OCI-LY1 (cell line): ENCODE results near the gene FMNL3.
"Not testable (repeated sequence)": the region's sequence is repeated elsewhere in the genome, so short reads cannot be mapped to it uniquely, and the experiment has no call there.

Experiments used
- H2AFZ ChIP-seq: fragments of 200-600 bp; sonication (generic), shearing (Covaris generic); 2 replicates; pipeline ENCODE4 v1.6.0; 2014; ENCODE audit warnings: antibody characterized with exemption, mild to moderate bottlenecking, low read length
- H3F3A ChIP-seq: fragments of 200-600 bp; sonication (generic), shearing (Covaris generic); 2 replicates; pipeline ENCODE4 v1.6.0; 2014; ENCODE audit warnings: mild to moderate bottlenecking, antibody characterized with exemption, low read length, moderate library complexity; ENCODE audit not compliant: insufficient read depth
- H3K27ac ChIP-seq: fragments of 200-600 bp; sonication (generic); 2 replicates; pipeline ENCODE4 v1.5.1; 2014; ENCODE audit warnings: low read length, mixed run types, mild to moderate bottlenecking, low read depth; ENCODE audit not compliant: poor library complexity, severe bottlenecking
- H3K27me3 ChIP-seq: fragments of 200-600 bp; sonication (generic); 2 replicates; pipeline ENCODE4 v1.6.0; 2014; ENCODE audit warnings: antibody characterized with exemption, mild to moderate bottlenecking, low read length, moderate library complexity; ENCODE audit not compliant: insufficient read depth
- H3K36me3 ChIP-seq: fragments of 200-600 bp; sonication (generic); 2 replicates; pipeline ENCODE4 v1.6.1; 2014; ENCODE audit warnings: mild to moderate bottlenecking, antibody characterized with exemption, low read length, moderate library complexity, mixed read lengths; ENCODE audit not compliant: insufficient read depth
- H3K4me1 ChIP-seq: fragments of 200-600 bp; sonication (generic); 2 replicates; pipeline ENCODE4 v1.5.1; 2014; ENCODE audit warnings: mild to moderate bottlenecking, low read length, moderate library complexity; ENCODE audit not compliant: insufficient read depth, severe bottlenecking
- H3K4me2 ChIP-seq: fragments of 200-600 bp; sonication (generic), shearing (Covaris generic); 2 replicates; pipeline ENCODE4 v1.6.1; 2014; ENCODE audit warnings: low read length
- H3K4me3 ChIP-seq: fragments of 200-600 bp; sonication (generic); 2 replicates; pipeline ENCODE4 v1.5.1; 2014; ENCODE audit warnings: low read length, low read depth, mild to moderate bottlenecking, mixed read lengths; ENCODE audit not compliant: poor library complexity, severe bottlenecking
- H3K79me2 ChIP-seq: fragments of 200-600 bp; shearing (Covaris generic); 2 replicates; pipeline ENCODE4 v1.6.1; 2016; ENCODE audit warnings: mixed run types, low read length, mixed read lengths; ENCODE audit not compliant: insufficient read depth
- H3K9ac ChIP-seq: fragments of 200-600 bp; sonication (generic), shearing (Covaris generic); 2 replicates; pipeline ENCODE4 v1.6.1; 2014; ENCODE audit warnings: mild to moderate bottlenecking, low read length, mixed read lengths
- H3K9me2 ChIP-seq: fragments of 200-600 bp; sonication (generic), shearing (Covaris generic); 2 replicates; pipeline ENCODE4 v1.6.1; 2014; ENCODE audit warnings: low read depth, mild to moderate bottlenecking, low read length, mixed read lengths
- H3K9me3 ChIP-seq: fragments of 200-600 bp; shearing (Covaris generic); 2 replicates; pipeline ENCODE4 v1.6.1; 2014; ENCODE audit warnings: low read length, mixed read lengths
- H4K20me1 ChIP-seq: fragments of 200-600 bp; sonication (generic), shearing (Covaris generic); 2 replicates; pipeline ENCODE4 v1.6.0; 2016; ENCODE audit warnings: mild to moderate bottlenecking, low read length; ENCODE audit not compliant: insufficient read depth
- EZH2 ChIP-seq: fragments of 200-600 bp; sonication (generic), shearing (Covaris generic); IDR thresholded peaks from 2 replicates; pipeline ENCODE4 v1.8.0; 2017; ENCODE audit warnings: borderline replicate concordance, mixed run types, mild to moderate bottlenecking, antibody characterized with exemption, low read length, moderate library complexity, mixed read lengths
- TF ChIP-seq, protein P1 (sequence below): fragments of 200-600 bp; sonication (generic), shearing (Covaris generic); IDR thresholded peaks from 2 replicates; pipeline ENCODE4 v1.5.1; 2017; ENCODE audit warnings: mild to moderate bottlenecking, antibody characterized with exemption, low read length, moderate library complexity, mixed read lengths

Gene FMNL3

DNA sequence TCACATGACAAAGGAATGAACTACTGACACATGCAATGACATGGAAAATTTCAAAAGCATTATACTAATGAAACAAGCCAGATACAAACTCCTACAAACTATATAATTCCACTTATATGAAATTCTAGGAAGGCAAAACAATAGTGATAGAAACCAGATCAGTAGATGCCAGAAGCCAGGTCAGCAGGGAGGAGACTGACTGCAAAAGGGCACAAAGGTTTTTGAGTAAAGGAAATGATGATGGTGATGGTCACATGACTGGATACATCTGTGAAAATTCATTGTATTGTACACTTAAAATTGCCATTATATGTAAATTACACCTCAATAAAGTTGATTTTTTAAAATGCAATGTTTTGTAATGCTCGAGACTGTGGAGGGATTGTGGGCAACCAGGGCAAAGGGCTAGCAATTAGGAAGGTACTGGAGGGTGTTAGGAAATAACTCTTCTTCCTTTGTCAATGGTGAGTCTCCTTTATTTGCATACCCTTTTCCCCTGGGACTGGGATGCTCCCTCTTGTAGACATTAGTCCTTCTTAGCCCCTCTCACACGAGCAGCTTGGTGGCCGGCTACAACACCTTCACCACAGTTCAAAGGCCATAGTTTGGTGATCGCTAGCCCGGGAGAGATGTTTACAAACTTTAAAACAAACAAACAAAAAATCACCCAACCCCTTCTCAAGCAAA lies 90.5 kb downstream of the FMNL3 start:
- Histone ChIP-seq H3K27me3 (no peaks in the 10 kb centered on the region), H3F3A (no peaks in the 10 kb centered on the region), H3K4me2 (no peak overlapping the region), H3K79me2 (no peaks in the 10 kb centered on the region), H3K9me2 (no peaks in the 10 kb centered on the region), H3K9me3 (no peaks in the 10 kb centered on the region), H3K4me1 (peaks cover 3% of the 10 kb centered on the region), H3K27ac (no peak overlapping the region), H3K36me3 (no peaks in the 10 kb centered on the region), H3K4me3 (no peak overlapping the region), H3K9ac (no peak overlapping the region), H4K20me1 (no peaks in the 10 kb centered on the region), H2AFZ (no peak overlapping the region)
- no peak for TF ChIP-seq EZH2
- TF ChIP-seq, protein P1, sequence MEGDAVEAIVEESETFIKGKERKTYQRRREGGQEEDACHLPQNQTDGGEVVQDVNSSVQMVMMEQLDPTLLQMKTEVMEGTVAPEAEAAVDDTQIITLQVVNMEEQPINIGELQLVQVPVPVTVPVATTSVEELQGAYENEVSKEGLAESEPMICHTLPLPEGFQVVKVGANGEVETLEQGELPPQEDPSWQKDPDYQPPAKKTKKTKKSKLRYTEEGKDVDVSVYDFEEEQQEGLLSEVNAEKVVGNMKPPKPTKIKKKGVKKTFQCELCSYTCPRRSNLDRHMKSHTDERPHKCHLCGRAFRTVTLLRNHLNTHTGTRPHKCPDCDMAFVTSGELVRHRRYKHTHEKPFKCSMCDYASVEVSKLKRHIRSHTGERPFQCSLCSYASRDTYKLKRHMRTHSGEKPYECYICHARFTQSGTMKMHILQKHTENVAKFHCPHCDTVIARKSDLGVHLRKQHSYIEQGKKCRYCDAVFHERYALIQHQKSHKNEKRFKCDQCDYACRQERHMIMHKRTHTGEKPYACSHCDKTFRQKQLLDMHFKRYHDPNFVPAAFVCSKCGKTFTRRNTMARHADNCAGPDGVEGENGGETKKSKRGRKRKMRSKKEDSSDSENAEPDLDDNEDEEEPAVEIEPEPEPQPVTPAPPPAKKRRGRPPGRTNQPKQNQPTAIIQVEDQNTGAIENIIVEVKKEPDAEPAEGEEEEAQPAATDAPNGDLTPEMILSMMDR = no peak

DNA sequence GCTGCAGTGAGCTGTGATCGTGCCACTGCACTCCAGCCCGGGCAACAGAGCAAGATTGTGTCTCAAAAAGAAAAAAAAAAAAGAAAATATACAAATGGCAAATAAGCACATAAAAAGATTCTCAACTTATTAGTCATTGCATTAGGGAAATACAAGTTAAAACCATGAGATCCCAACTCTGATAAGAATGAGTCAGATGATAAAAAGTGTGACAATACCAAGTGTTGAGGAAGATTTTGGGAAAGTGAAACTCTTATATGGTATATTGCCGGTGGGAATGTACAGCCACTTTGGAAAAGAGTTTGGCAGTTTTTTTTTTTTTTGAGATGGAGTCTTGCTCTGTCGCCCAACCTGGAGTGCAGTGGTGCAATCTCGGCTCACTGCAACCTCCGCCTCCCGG lies 91.5 kb downstream of the FMNL3 start:
- no peaks in the 10 kb centered on the region for H3K9me2 ChIP-seq
- no peak overlapping the region for H3K27ac ChIP-seq
- TF ChIP-seq, protein P1 = no peak
- TF ChIP-seq EZH2 = no peak
- H3K79me2 ChIP-seq = no peaks in the 10 kb centered on the region
- no peaks in the 10 kb centered on the region for H3K27me3 ChIP-seq
- H3K9me3 ChIP-seq = no peaks in the 10 kb centered on the region
- no peaks in the 10 kb centered on the region for H3F3A ChIP-seq
- H3K4me1 ChIP-seq = no peaks in the 10 kb centered on the region
- H3K4me3 ChIP-seq = no peak overlapping the region
- H4K20me1 ChIP-seq = no peaks in the 10 kb centered on the region
- H2AFZ ChIP-seq = no peak overlapping the region
- H3K4me2 ChIP-seq = no peak overlapping the region
- no peak overlapping the region for H3K9ac ChIP-seq
- H3K36me3 ChIP-seq = no peaks in the 10 kb centered on the region

- Histone ChIP-seq H3K27me3 (no peaks in the 10 kb centered on the region), H3K4me2 (no peak overlapping the region), H3K36me3 (no peaks in the 10 kb centered on the region), H4K20me1 (no peaks in the 10 kb centered on the region), H2AFZ (no peak overlapping the region), H3K79me2 (no peaks in the 10 kb centered on the region), H3K4me3 (no peak overlapping the region), H3F3A (no peaks in the 10 kb centered on the region), H3K9me2 (no peaks in the 10 kb centered on the region), H3K9me3 (no peaks in the 10 kb centered on the region), H3K4me1 (no peaks in the 10 kb centered on the region), H3K9ac (no peak overlapping the region), H3K27ac (no peak overlapping the region)
- TF ChIP-seq EZH2 = no peak
- TF ChIP-seq, protein P1 = no peak
These were observed 95.0 kb downstream of the FMNL3 start for GRCh38 chr12:49612210-49612609.

DNA sequence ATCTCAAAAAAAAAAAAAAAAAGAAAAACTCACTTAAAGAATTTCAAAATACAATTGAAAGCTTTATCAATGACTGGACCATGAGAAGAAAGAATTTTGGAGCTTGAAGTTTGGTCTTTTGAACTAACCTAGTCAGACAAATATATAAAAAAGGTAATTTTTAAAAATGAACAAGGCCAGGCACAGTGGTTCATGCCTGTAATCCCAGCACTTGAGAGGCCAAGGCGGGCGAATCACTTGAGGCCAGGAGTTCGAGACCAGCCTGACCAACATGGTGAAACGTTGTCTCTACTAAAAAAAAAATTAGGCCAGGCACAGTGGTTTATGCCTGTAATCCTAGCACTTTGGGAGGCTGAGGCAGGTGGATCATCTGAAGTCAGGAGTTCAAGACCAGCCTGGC lies 96.4 kb downstream of the FMNL3 start:
- H3K4me1 ChIP-seq, H3K4me2 ChIP-seq, H3K36me3 ChIP-seq, H3K9me2 ChIP-seq, H4K20me1 ChIP-seq, H3F3A ChIP-seq, H3K9me3 ChIP-seq, H2AFZ ChIP-seq, H3K79me2 ChIP-seq, H3K27me3 ChIP-seq, H3K27ac ChIP-seq, H3K4me3 ChIP-seq, H3K9ac ChIP-seq: not testable (repeated sequence)
